Liver (tissue), 9 donors: ENCODE data around the gene PARD6G. TPM values are rescaled to one million over a fixed set of nuclear protein-coding genes. Genes with fewer than 3 reads are reported as not detected.

ENCODE experiments used
- DNase-seq: peaks from one replicate; pipeline ENCODE4 v3.0.0-alpha.2; 2017; ENCODE audit warnings: low spot score
- H3K27ac ChIP-seq, 2 donors: one replicate each; pipeline ENCODE4 v1.7.0; 2013; ENCODE audit warnings: inconsistent platforms in 2 of 2, low read length in 2 of 2, control low read depth in 1 of 2, low read depth in 1 of 2, mild to moderate bottlenecking in 1 of 2
- H3K27me3 ChIP-seq, 4 donors: one replicate each; pipeline versions ENCODE4 v1.6.1 to v1.7.0; 2013; ENCODE audit warnings: low read length in 3 of 4, inconsistent platforms in 1 of 4, mild to moderate bottlenecking in 1 of 4, moderate library complexity in 1 of 4; ENCODE audit not compliant: control insufficient read depth in 4 of 4, insufficient read depth in 4 of 4
- H3K36me3 ChIP-seq, 4 donors: one replicate each; pipeline versions ENCODE4 v1.6.1 to v1.7.0; 2013; ENCODE audit warnings: low read length in 3 of 4, mild to moderate bottlenecking in 3 of 4, low read depth in 1 of 4, moderate library complexity in 1 of 4; ENCODE audit not compliant: control insufficient read depth in 4 of 4, insufficient read depth in 3 of 4
- H3K4me1 ChIP-seq, 4 donors: one replicate each; pipeline versions ENCODE4 v1.6.1 to v1.7.0; 2013; ENCODE audit warnings: low read length in 3 of 4, mild to moderate bottlenecking in 3 of 4, moderate library complexity in 1 of 4; ENCODE audit not compliant: control insufficient read depth in 4 of 4, insufficient read depth in 4 of 4
- H3K4me3 ChIP-seq, 3 donors: one replicate each; pipeline versions ENCODE4 v1.6.1 to v1.7.0; 2013; ENCODE audit warnings: low read length in 3 of 3, control low read depth in 1 of 3, low read depth in 1 of 3, mild to moderate bottlenecking in 1 of 3
- H3K9ac ChIP-seq, 2 donors: one replicate each; pipeline ENCODE4 v1.7.0; 2013; ENCODE audit warnings: low read length in 2 of 2, mild to moderate bottlenecking in 2 of 2, moderate library complexity in 2 of 2, control low read depth in 1 of 2, low read depth in 1 of 2
- H3K9me3 ChIP-seq, 4 donors: one replicate each; pipeline versions ENCODE4 v1.6.1 to v1.7.0; 2013; ENCODE audit warnings: low read length in 3 of 4; ENCODE audit not compliant: control insufficient read depth in 4 of 4
- CTCF ChIP-seq: fragments of 150-350 bp; IDR thresholded peaks from 2 replicates; pipeline ENCODE4 v1.5.1; 2017; ENCODE audit warnings: improper control_type of control experiment, low read depth, low read length; ENCODE audit not compliant: missing input control
- EGR1 ChIP-seq, 2 donors: IDR thresholded peaks; 2 replicates each; pipeline ENCODE4 v1.6.1; 2016 to 2018; ENCODE audit warnings: antibody characterized with exemption in 2 of 2, low read depth in 2 of 2
- FOXA1 ChIP-seq: IDR thresholded peaks from 2 replicates; pipeline ENCODE4 v1.6.1; 2016; ENCODE audit warnings: antibody characterized with exemption
- FOXA2 ChIP-seq: IDR thresholded peaks from 2 replicates; pipeline ENCODE4 v1.6.1; 2016; ENCODE audit warnings: antibody characterized with exemption
- GABPA ChIP-seq, 2 donors: IDR thresholded peaks in 1 of 2; conservative IDR thresholded peaks in 1 of 2; 2 replicates each; pipeline ENCODE4 v1.6.1; 2016; ENCODE audit warnings: antibody characterized with exemption in 2 of 2, mild to moderate bottlenecking in 1 of 2, moderate library complexity in 1 of 2
- HNF4A ChIP-seq, 2 donors: conservative IDR thresholded peaks; 2 replicates each; pipeline ENCODE4 v1.6.1; 2016; ENCODE audit warnings: antibody characterized with exemption in 2 of 2, mild to moderate bottlenecking in 2 of 2
- HNF4G ChIP-seq: IDR thresholded peaks from 2 replicates; pipeline ENCODE4 v1.6.1; 2016; ENCODE audit warnings: antibody characterized with exemption
- JUND ChIP-seq, 2 donors: IDR thresholded peaks; 2 replicates each; pipeline ENCODE4 v1.6.1; 2016; ENCODE audit warnings: antibody characterized with exemption in 2 of 2
- NR2F2 ChIP-seq: IDR thresholded peaks from 2 replicates; pipeline ENCODE4 v1.6.1; 2016; ENCODE audit warnings: antibody characterized with exemption
- RAD21 ChIP-seq, 2 donors: IDR thresholded peaks; 2 replicates each; pipeline ENCODE4 v1.6.1; 2016; ENCODE audit warnings: antibody characterized with exemption in 2 of 2, mild to moderate bottlenecking in 2 of 2
- RXRA ChIP-seq, 2 donors: IDR thresholded peaks; 2 replicates each; pipeline ENCODE4 v1.6.1; 2017 to 2018; ENCODE audit warnings: antibody characterized with exemption in 2 of 2, mild to moderate bottlenecking in 1 of 2
- SP1 ChIP-seq: IDR thresholded peaks from 2 replicates; pipeline ENCODE4 v1.6.1; 2018; ENCODE audit warnings: antibody characterized with exemption, mild to moderate bottlenecking
- TAF1 ChIP-seq: conservative IDR thresholded peaks from 2 replicates; pipeline ENCODE4 v1.6.1; 2016; ENCODE audit warnings: antibody characterized with exemption, mild to moderate bottlenecking
- YY1 ChIP-seq: IDR thresholded peaks from 2 replicates; pipeline ENCODE4 v1.6.1; 2016; ENCODE audit warnings: antibody characterized with exemption, mild to moderate bottlenecking
- ZBTB33 ChIP-seq: IDR thresholded peaks from 2 replicates; pipeline ENCODE4 v1.6.1; 2016; ENCODE audit warnings: antibody characterized with exemption
- WGBS: extraction: QIAGEN DNeasy Blood & Tissue Kit; methylation state at CpG from one replicate; pipeline ENCODE4 v1.1.7; 2013; 5-methylcytosine and 5-hydroxymethylcytosine counted together
- polyA plus RNA-seq, 2 donors: library from polyadenylated mRNA; stranded (reverse) in 1 of 2; unstranded in 1 of 2; fragments of 200-250 nt in 1 of 2; fragments of >200 nt in 1 of 2; fragmentation: Nextera tagmentation in 1 of 2; extraction: Ambion mirVana in 1 of 2; gene quantifications; one replicate each; pipeline versions ENCODE4 v1.2.1 to v1.2.3, GENCODE V29; 2013 to 2015
- total RNA-seq, 2 donors: library from RNA; depleted of rRNA; stranded (reverse); fragments of >200 nt; gene quantifications; one replicate each; pipeline ENCODE4 v1.2.3, GENCODE V29; 2014
- TF ChIP-seq, protein P1 (sequence below): IDR thresholded peaks from 2 replicates; pipeline ENCODE4 v1.6.1; 2016; ENCODE audit warnings: antibody characterized with exemption, mild to moderate bottlenecking
- TF ChIP-seq, protein P2 (sequence below): IDR thresholded peaks from 2 replicates; pipeline ENCODE4 v1.6.1; 2016; ENCODE audit warnings: antibody characterized with exemption
- TF ChIP-seq, protein P3 (sequence below): IDR thresholded peaks from 2 replicates; pipeline ENCODE4 v1.6.1; 2016; ENCODE audit warnings: antibody characterized with exemption
- donor health status: healthy.
- donor health status: healthy.
- donor health status: healthy.
- donor health status: healthy.
- donor health status: healthy.

The PARD6G gene
- total and polyA plus RNA-seq, 4 donors, result 0.96 to 2.4 (median 1.8) TPM

DNA sequence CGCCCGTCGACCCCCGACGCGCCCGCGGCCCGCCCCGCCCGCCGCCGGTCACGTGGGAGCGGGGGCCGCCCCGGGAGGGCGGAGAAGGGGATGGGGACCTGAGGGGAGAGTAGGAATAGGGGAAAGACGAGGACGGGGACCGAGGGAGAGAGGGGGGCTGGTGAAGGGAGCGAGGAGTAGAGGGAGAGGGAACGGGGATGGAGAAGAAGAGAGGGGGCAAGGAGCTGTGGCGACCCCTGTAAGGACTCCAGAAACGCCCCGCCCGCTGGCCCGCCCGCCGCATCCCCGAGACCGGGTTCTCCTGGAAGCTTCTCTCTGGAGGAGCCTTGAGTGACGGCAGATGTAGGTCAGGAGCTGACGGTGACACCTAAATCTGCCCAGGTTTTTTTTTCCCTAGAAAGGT is 137.6 kb downstream of the PARD6G start:
- H3K4me3 ChIP-seq, result peak overlapping the region; percentile 77 to 93 (median 84)
- no peaks in the 10 kb centered on the region for H3K27me3 ChIP-seq
- peak overlapping the region in 1 of 2 donors; percentile 7 for H3K27ac ChIP-seq
- H3K9ac ChIP-seq, result peak overlapping the region in 1 of 2 donors; percentile 52
- no peaks in the 10 kb centered on the region for H3K9me3 ChIP-seq
- WGBS, result 1% methylated on average over 34 of the region's 34 CpGs
- DNase-seq, result peak; percentile 57
- TF ChIP-seq YY1, result no peak
- no peak for TF ChIP-seq HNF4G
- no peaks in the 10 kb centered on the region for H3K36me3 ChIP-seq
- peaks cover 4 to 20% (median 7%) of the 10 kb centered on the region in 4 donors for H3K4me1 ChIP-seq

DNA sequence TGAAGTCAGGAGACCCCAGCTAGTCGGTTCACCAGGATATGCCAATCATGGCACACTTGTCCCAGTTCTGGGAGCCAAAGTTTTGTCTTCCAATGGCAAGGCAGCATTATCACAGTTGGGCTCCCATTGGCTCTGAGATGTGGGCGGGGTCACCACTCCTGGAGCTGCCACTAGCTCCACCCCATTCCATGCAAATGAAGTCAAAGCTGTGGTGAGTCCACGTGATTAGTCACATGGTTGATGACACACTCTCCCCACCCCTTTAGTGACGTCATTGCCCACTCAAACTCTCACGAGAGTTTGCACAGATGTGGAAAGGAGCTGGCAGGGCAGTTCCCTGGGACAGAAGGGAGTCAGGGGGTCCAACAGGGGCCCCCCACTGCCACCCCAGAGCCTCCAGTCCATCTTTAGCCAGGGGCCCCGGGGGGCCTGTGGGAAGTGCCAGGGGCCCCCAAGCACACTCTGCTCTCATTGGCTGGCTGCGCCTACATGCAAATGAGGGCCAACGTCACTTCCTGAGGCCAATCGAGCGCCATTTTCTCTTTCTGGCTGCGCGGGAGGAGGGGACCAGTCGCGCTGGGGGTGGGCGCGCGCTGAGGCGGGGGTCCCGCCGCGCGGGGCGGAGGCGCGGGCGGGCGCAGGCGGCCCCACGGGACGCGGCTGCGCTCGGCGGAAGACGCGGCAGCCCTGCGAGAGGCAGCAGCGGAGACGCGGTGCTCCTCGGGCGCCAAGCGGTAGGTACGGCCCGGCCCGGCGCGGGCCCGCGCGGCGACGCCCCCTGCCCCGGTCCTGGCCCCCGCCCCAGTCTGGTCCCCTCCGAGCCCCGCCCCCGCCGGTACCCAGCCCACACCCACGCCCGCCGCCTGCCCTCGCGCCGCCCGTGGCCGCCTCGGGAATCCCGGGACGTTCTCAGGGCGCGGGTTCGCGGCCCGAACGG is 138.3 kb downstream of the PARD6G start, which contains the start of gene ADNP2:
Gene ADNP2 (plus strand): TSS at position 524 of the 937 bp plus-strand sequence. CDS start 8,281 bp downstream, outside the sequence.
- peaks cover 4 to 20% (median 7%) of the 10 kb centered on the region in 4 donors for H3K4me1 ChIP-seq
- peak; percentile 78 for DNase-seq
- peak within 1 kb of the TSS in 1 of 2 donors; percentile 52 for H3K9ac ChIP-seq
- H3K27me3 ChIP-seq, result no peaks in the 10 kb centered on the region
- no peaks in the 10 kb centered on the region for H3K9me3 ChIP-seq
- TF ChIP-seq ZBTB33 (peak; percentile 98), JUND (IDR thresholded peaks at IDR 0.05) (peak; percentile 79 to 82), SP1 (peak; percentile 54), YY1 (peak; percentile 83), RXRA (IDR thresholded peaks at IDR 0.05) (no peak), RAD21 (IDR thresholded peaks at IDR 0.05) (no peak), CTCF (no peak), TAF1 (no peak), FOXA2 (no peak), FOXA1 (no peak), HNF4G (no peak), HNF4A (conservative IDR thresholded peaks at IDR 0.05) (no peak), NR2F2 (no peak), EGR1 (IDR thresholded peaks at IDR 0.05; ENCODE audit: low read depth in 2 of 2) (no peak), GABPA (IDR thresholded peaks at IDR 0.05 in 1 of 2, conservative IDR thresholded peaks at IDR 0.05 in 1 of 2) (peak; percentile 41 to 61)
- TF ChIP-seq, protein P1, sequence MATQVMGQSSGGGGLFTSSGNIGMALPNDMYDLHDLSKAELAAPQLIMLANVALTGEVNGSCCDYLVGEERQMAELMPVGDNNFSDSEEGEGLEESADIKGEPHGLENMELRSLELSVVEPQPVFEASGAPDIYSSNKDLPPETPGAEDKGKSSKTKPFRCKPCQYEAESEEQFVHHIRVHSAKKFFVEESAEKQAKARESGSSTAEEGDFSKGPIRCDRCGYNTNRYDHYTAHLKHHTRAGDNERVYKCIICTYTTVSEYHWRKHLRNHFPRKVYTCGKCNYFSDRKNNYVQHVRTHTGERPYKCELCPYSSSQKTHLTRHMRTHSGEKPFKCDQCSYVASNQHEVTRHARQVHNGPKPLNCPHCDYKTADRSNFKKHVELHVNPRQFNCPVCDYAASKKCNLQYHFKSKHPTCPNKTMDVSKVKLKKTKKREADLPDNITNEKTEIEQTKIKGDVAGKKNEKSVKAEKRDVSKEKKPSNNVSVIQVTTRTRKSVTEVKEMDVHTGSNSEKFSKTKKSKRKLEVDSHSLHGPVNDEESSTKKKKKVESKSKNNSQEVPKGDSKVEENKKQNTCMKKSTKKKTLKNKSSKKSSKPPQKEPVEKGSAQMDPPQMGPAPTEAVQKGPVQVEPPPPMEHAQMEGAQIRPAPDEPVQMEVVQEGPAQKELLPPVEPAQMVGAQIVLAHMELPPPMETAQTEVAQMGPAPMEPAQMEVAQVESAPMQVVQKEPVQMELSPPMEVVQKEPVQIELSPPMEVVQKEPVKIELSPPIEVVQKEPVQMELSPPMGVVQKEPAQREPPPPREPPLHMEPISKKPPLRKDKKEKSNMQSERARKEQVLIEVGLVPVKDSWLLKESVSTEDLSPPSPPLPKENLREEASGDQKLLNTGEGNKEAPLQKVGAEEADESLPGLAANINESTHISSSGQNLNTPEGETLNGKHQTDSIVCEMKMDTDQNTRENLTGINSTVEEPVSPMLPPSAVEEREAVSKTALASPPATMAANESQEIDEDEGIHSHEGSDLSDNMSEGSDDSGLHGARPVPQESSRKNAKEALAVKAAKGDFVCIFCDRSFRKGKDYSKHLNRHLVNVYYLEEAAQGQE, result no peak
- TF ChIP-seq, protein P2, sequence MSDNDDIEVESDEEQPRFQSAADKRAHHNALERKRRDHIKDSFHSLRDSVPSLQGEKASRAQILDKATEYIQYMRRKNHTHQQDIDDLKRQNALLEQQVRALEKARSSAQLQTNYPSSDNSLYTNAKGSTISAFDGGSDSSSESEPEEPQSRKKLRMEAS, result no peak
- TF ChIP-seq, protein P3, sequence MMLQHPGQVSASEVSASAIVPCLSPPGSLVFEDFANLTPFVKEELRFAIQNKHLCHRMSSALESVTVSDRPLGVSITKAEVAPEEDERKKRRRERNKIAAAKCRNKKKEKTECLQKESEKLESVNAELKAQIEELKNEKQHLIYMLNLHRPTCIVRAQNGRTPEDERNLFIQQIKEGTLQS, result peak; percentile 30
- 3% methylated on average over 76 of the region's 76 CpGs for WGBS
- peak within 1 kb of the TSS; percentile 77 to 93 (median 84) for H3K4me3 ChIP-seq
- no peaks in the 10 kb centered on the region for H3K36me3 ChIP-seq
- H3K27ac ChIP-seq, result peak within 1 kb of the TSS; percentile 69 to 78
